ENCODE measurements around the gene TTLL11.

TTLL11 gene

GRCh38 chr9:121778252-121779225 is 314.6 kb downstream of the TTLL11 start:
- no peak for DNase-seq

GRCh38 chr9:121776739-121777637 is 316.1 kb downstream of the TTLL11 start:
- no peak for DNase-seq

GRCh38 chr9:121776001-121776738 is 316.9 kb downstream of the TTLL11 start:
- no peak for DNase-seq

GRCh38 chr9:121774715-121775613 is 318.1 kb downstream of the TTLL11 start:
- DNase-seq, result no peak

- DNase-seq, result no peak
Measured at GRCh38 chr9:121773954-121774714, 319.0 kb downstream of the TTLL11 start.

- no peak for DNase-seq
Measured at GRCh38 chr9:121773286-121773953, 319.7 kb downstream of the TTLL11 start.

GRCh38 chr9:121772600-121773285 is 320.4 kb downstream of the TTLL11 start:
- DNase-seq, result no peak

Measured in CD4-positive, alpha-beta T cell treated with Interleukin-17A for 4 hours (primary cell).